Measurements from ENCODE around the gene TAS2R40.
A peak's percentile ranks its signal among the peaks of the same experiment; 100 is the strongest.

The TAS2R40 gene

DNA sequence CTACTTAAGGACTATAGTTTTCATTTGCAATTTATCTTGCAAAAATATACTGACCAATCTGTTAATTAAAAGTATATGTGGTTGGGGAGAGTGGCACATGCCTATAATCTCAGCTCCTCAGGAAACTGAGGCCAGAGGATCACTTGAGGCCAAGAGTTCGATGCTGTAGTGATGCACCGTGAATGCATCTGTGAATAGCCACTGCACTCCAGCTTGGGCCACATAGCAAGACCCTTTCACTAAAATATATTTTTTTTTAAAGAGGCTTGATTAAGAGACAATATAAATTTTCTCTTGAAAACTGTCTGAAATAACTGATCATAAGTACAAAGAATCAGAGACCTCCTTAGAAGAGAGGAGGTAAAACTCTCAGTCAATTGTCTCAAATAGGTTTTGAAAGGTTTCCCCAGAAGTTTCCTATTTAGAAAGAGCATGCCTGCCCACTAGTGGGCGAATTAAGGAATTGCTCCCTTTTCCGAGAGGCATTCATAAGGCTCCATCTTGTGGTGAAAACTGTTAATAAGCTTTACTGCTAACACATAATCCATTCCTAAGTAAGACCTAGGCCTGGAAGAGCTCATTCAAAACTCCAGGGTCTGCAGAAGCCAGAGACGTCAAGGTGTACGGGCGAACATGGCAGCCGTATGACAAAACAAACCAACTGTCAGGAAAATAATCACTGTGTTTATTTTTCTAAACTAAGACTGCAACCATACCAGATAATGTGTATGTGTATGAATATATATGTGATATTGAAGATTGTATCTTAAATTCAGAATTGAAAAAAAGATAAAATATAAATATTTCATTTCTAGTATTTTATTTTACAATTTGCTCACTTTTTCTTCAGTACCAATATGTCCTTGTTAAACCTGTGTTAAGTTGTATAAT lies 6.8 kb upstream of the TAS2R40 start:
- Mint-ChIP-seq H3K27ac (no peak overlapping the region), H3K9me3 (no peaks in the 10 kb centered on the region), H3K36me3 (no peaks in the 10 kb centered on the region), H3K4me3 (no peak overlapping the region), H3K4me1 (no peaks in the 10 kb centered on the region)
- ATAC-seq (peak; percentile 69), DNase-seq (ENCODE audit: low spot score in 2 of 2) (peak; percentile 36 to 69)

DNA sequence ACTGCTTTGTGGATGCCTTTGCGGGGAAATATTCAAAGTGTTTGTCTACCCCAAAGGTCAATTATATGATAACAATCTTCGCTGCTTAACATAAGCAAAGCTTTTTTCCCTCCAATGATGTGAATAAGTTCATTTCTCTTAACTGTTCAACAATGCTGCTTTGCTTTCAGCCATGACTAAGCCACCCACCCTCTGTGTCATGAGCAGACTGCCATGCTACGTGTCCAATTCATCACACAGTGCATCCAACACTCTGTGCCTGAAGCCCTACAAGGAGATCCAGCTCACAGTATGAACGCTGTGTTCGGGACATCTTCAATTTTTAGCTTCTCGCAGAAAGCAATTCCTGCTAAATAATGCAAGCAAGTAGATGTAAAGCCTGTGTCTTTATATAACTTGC lies 5.7 kb upstream of the TAS2R40 start:
- ATAC-seq (no peak), DNase-seq (ENCODE audit: low spot score in 2 of 2) (no peak)
- H3K36me3 Mint-ChIP-seq = no peaks in the 10 kb centered on the region
- no peak overlapping the region for H3K27ac Mint-ChIP-seq
- no peaks in the 10 kb centered on the region for H3K9me3 Mint-ChIP-seq
- H3K4me1 Mint-ChIP-seq = no peaks in the 10 kb centered on the region
- H3K4me3 Mint-ChIP-seq = no peak overlapping the region

DNA sequence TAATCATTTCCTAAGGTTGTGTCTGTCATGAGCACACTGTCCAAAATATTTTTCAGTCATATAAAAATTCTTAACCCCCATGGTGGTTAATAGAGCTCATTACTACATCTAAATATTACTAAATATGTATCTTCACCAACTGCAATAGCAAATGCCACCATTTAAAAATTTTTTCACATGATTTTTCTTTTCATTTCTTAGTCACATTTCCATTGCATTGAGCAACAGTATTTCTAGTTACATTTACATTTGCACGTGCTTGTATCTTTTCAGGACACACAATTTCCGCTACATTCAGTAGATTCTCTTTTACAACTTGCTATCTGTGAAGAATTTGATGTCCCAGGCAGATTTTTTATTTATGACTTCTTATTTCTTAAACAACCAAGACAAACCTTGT lies 5.2 kb upstream of the TAS2R40 start:
- H3K36me3 Mint-ChIP-seq = no peaks in the 10 kb centered on the region
- no peak for ATAC-seq
- no peaks in the 10 kb centered on the region for H3K4me1 Mint-ChIP-seq
- no peak overlapping the region for H3K27ac Mint-ChIP-seq
- no peak for DNase-seq (ENCODE audit: low spot score in 2 of 2)
- no peaks in the 10 kb centered on the region for H3K9me3 Mint-ChIP-seq
- no peak overlapping the region for H3K4me3 Mint-ChIP-seq

DNA sequence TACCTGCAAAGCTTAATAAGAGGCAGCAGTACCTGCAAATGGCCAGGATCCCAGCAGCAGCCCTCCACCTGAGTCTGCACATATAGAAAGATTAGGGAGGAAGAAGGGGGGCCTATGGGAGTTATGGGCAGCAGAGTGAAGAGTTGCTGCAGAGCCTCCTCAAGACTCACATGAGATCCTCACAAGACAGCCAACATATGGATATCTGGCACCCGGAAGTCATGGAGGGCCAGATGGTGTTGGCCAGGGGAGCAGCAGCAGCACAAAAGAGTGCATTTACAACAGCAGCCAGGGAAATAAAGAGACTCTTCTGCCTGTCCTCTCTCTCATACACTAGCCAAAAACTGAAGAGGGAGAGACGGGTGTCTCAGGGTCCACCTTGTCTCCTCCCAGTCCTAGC lies 4.0 kb upstream of the TAS2R40 start:
- DNase-seq (ENCODE audit: low spot score in 2 of 2) = no peak
- H3K36me3 Mint-ChIP-seq = no peaks in the 10 kb centered on the region
- no peak overlapping the region for H3K27ac Mint-ChIP-seq
- H3K4me3 Mint-ChIP-seq = no peak overlapping the region
- H3K9me3 Mint-ChIP-seq = no peaks in the 10 kb centered on the region
- ATAC-seq = no peak
- H3K4me1 Mint-ChIP-seq = no peaks in the 10 kb centered on the region

DNA sequence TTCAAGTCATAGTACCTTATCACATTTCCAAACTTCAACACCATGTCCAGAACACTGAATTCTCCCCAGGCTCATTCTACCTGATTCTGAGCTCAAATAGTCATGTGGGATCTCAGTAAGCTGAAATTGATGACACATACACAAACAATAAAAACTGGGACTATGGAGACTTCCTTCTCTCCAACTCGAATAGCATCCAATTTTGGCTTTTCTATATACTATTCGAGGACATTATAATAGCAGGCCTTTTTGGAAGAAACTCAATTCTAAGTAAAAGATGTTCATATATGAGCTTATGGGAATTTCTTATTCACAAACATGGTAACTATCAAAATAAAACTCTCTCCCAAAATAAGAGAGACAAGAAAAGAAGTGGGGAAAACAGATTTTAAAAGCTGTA lies 551 bp upstream of the TAS2R40 start:
- H3K4me1 Mint-ChIP-seq = no peaks in the 10 kb centered on the region
- H3K9me3 Mint-ChIP-seq = no peaks in the 10 kb centered on the region
- no peak for ATAC-seq
- no peaks in the 10 kb centered on the region for H3K36me3 Mint-ChIP-seq
- H3K4me3 Mint-ChIP-seq = no peak overlapping the region
- no peak for DNase-seq (ENCODE audit: low spot score in 2 of 2)
- no peak overlapping the region for H3K27ac Mint-ChIP-seq

DNA sequence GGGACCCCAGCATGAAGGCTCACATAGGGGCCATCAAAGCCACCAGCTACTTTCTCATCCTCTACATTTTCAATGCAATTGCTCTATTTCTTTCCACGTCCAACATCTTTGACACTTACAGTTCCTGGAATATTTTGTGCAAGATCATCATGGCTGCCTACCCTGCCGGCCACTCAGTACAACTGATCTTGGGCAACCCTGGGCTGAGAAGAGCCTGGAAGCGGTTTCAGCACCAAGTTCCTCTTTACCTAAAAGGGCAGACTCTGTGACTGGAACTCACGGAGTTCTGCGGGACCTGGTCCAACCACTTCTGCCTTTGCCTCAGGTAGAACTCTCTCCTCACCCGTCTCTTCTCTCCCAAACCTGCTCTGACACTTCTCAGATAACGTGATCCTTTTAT lies 945 bp downstream of the TAS2R40 start:
- no peak overlapping the region for H3K27ac Mint-ChIP-seq
- DNase-seq (ENCODE audit: low spot score in 2 of 2) (no peak), ATAC-seq (no peak)
- no peaks in the 10 kb centered on the region for H3K4me1 Mint-ChIP-seq
- H3K4me3 Mint-ChIP-seq = no peak overlapping the region
- no peaks in the 10 kb centered on the region for H3K9me3 Mint-ChIP-seq
- H3K36me3 Mint-ChIP-seq = no peaks in the 10 kb centered on the region

DNA sequence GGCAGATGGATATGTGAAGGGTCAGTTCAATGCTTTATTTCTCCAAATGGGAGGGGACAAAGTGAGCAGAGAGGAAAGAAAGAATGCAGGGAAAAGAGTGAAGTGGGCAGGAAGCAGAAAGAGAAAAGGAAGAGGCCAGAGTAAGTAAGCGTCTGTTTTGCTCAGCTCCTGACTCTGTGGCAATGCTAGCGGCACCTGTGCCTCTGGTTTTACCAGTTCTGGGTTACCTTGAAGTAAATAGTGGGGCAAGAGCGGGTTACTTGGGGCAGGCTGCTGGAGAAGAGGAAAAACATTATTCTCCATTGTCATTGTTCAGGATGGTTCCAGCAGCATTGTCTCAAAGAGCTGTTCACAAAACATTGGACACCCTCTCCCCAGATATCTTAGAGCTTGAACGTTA lies 1.9 kb downstream of the TAS2R40 start:
- H3K4me3 Mint-ChIP-seq = no peak overlapping the region
- ATAC-seq = no peak

DNA sequence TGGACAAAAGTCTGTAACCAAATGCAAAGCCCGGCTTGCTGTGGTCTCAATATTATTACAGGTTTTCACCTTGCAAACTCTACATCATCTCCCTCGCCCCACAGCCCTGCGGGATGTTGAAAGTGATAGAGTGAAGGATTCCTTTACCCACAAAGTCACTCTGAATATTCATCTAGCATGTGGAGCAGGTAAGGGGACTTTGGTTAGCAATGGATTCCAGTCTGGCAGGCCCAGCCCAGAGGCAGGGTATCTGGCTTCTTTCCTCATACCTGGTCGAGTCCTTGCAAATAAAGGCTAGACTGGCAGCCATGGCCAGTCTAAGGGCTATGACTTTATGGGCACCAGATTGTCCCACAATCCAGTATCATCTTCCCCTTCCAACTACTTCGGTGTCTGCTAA lies 3.2 kb downstream of the TAS2R40 start:
- ATAC-seq (no peak), DNase-seq (ENCODE audit: low spot score in 2 of 2) (no peak)
- Mint-ChIP-seq H3K9me3 (no peaks in the 10 kb centered on the region), H3K4me1 (no peaks in the 10 kb centered on the region), H3K27ac (no peak overlapping the region), H3K36me3 (no peaks in the 10 kb centered on the region), H3K4me3 (no peak overlapping the region)

More for the DNA sequence above, 1.9 kb downstream of the TAS2R40 start:
- no peak overlapping the region for H3K27ac Mint-ChIP-seq
- no peaks in the 10 kb centered on the region for H3K36me3 Mint-ChIP-seq
- H3K4me1 Mint-ChIP-seq = no peaks in the 10 kb centered on the region
- no peaks in the 10 kb centered on the region for H3K9me3 Mint-ChIP-seq
- no peak for DNase-seq (ENCODE audit: low spot score in 2 of 2)

DNA sequence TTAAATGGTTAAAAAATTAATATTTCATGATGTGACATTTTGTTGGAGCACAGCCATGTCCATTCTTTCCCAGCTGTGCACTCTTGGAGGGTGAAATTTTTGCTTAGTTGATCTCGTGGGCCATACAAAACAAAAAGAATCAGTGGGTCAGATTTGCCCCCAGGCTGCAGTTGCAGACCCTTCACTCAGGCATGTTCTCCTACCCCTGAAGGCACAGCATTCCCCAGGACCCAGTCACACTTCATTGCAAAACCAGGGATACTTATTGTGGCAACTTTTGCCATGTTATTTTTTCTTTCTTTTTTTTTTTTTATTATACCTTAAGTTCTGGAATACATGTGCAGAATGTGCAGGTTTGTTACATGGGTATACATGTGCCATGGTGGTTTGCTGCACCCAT lies 6.0 kb downstream of the TAS2R40 start:
- Mint-ChIP-seq H3K4me1 (no peaks in the 10 kb centered on the region), H3K27ac (no peak overlapping the region), H3K9me3 (no peaks in the 10 kb centered on the region), H3K4me3 (no peak overlapping the region), H3K36me3 (no peaks in the 10 kb centered on the region)
- ATAC-seq (no peak), DNase-seq (ENCODE audit: low spot score in 2 of 2) (no peak)

DNA sequence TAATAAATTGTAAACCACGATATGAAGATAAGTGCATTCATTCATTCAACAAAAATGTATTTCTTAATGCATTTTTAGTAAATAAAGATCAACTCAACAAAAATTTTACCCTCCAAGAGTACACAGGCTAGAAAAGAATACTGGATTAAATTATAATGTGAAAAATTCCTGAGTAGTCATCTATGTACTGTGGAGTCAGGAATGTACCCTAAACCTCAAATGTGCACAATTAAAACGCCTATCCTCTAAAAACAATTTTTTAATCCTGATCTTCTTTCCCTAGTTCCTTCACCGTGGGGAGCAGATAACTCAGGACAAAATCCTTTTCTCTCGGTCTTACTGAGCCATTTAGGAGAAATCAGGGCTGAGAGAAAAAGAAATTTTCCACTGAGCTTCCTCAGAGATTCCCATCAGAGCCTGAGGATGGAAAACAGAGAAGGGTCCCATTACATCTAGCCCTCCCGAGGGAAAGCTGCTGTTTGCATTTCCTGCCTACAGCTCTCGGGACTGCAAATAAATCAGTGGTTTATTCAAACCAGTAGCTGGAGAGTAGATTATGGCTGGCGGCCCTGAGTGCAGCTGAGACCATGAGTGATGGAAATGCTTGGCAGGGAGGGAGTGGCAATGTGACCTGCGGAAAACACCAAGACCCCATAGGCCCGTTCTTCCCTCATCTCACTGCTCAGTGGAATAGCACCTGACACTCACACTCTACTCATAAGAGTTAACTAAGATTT lies 7.4 kb downstream of the TAS2R40 start:
- Mint-ChIP-seq H3K27ac (no peak overlapping the region), H3K36me3 (no peaks in the 10 kb centered on the region), H3K4me1 (no peaks in the 10 kb centered on the region), H3K4me3 (no peak overlapping the region), H3K9me3 (no peaks in the 10 kb centered on the region)
- ATAC-seq = no peak
- DNase-seq (ENCODE audit: low spot score in 2 of 2) = no peak

DNA sequence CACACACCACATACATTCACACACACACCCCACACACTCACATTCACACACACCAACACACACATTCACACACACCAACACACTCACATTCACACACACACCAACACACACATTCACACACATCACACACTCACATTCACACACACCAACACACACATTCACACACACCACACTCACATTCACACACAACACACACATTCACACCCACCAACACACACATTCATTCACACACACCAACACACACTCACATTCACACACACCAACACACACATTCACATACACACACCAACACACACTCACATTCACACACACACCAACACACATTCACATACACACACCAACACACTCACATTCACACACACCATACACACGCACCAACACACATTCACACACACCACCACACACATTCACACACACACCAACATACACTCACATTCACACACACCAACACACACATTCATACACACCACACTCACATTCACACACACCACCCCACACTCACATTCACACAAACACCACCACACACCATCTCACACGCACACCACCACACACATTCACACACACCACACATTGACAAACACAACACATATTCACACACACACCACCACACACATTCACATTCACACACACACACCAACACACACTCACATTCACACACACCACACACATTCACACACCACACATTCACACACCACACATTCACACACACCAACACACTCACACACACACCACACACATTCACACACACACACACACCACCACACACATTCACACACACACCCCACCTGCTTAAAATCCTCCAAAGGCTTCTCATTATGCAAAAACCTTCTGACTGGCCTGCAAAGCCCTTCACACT lies 9.0 kb downstream of the TAS2R40 start:
- H3K4me3 Mint-ChIP-seq = no peak overlapping the region
- H3K4me1 Mint-ChIP-seq = no peaks in the 10 kb centered on the region
- ATAC-seq (no peak), DNase-seq (ENCODE audit: low spot score in 2 of 2) (no peak)
- H3K36me3 Mint-ChIP-seq = no peaks in the 10 kb centered on the region
- peaks cover 6% of the 10 kb centered on the region for H3K9me3 Mint-ChIP-seq
- no peak overlapping the region for H3K27ac Mint-ChIP-seq

DNA sequence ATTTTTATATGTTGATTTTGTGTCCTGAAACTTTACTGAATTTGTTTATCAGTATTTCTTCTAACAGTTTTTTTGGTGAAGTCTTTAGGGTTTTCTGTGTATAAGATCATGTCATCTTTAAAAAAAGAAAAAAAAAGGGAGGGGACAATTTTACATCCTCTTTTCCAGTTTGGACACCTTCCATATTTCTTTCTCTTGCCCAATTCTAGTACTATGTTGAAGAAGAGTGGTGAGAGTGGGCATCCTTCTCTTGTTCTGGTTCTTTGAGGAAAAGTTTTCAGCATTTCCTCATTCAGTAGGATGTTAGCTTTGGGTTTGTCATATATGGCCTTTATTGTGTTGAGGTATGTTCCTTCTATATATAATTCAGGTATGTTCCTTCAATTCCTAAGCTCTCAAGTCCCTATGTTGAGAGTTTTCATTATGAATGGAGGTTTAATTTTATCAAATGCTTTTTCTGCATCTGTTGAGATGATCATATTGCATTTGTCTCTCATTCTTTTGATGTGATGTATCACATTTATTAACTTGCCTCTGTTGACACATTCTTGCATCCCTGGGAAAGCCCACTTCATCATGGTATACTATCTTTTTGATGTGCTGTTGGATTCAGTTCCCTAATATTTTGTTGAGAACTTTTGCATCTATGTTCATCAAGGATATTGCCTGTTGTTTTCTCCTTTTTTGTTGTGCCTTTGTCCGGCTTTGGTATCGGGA lies 12.1 kb downstream of the TAS2R40 start:
- Mint-ChIP-seq H3K4me3 (no peak overlapping the region), H3K4me1 (no peaks in the 10 kb centered on the region), H3K27ac (no peak overlapping the region), H3K36me3 (no peaks in the 10 kb centered on the region), H3K9me3 (peaks cover 20% of the 10 kb centered on the region)
- no peak for DNase-seq (ENCODE audit: low spot score in 2 of 2)
- ATAC-seq = no peak

DNA sequence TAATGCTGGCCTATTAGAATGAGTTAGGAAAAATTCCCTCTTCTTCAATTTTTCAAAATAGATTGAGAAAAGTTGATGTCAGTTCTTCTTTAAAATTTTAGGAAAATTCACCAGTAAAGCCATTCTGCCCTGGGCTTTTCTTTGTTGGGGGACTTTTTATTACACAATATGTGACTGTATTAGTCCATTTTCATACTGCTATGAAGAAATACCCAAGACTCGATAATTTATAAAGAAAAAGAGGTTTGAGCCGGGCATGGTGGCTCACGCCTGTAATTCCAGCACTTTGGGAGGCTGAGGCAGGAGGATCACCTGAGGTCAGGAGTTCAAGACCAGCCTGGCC lies 12.7 kb downstream of the TAS2R40 start:
- Mint-ChIP-seq H3K27ac (no peak overlapping the region), H3K4me1 (no peaks in the 10 kb centered on the region)
- ATAC-seq = no peak

DNA sequence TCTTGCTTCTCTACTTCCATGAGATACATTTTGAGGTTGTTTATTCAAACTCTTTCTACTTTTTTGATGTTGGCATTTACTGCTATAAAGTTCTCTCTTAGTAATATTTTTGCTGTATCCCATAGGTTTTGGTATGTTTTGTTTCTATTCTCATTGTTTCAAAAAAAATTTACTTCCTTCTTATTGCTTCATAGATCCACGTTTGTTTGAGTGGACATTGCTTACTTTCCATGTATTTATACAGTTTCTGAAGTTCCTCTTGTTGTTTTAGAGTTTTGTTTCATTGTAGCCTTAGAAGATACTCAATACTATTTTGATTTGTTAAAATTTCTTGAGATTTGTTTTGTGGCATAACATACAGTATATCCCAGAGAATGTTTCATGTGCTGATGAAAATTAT lies 13.7 kb downstream of the TAS2R40 start:
- H3K4me1 Mint-ChIP-seq = no peaks in the 10 kb centered on the region
- H3K9me3 Mint-ChIP-seq = peaks cover 20% of the 10 kb centered on the region
- no peaks in the 10 kb centered on the region for H3K36me3 Mint-ChIP-seq
- DNase-seq (ENCODE audit: low spot score in 2 of 2) (no peak), ATAC-seq (no peak)
- no peak overlapping the region for H3K27ac Mint-ChIP-seq
- no peak overlapping the region for H3K4me3 Mint-ChIP-seq

More for the DNA sequence above, 12.7 kb downstream of the TAS2R40 start:
- peaks cover 20% of the 10 kb centered on the region for H3K9me3 Mint-ChIP-seq
- DNase-seq (ENCODE audit: low spot score in 2 of 2) = no peak
- no peak overlapping the region for H3K4me3 Mint-ChIP-seq
- no peaks in the 10 kb centered on the region for H3K36me3 Mint-ChIP-seq

DNA sequence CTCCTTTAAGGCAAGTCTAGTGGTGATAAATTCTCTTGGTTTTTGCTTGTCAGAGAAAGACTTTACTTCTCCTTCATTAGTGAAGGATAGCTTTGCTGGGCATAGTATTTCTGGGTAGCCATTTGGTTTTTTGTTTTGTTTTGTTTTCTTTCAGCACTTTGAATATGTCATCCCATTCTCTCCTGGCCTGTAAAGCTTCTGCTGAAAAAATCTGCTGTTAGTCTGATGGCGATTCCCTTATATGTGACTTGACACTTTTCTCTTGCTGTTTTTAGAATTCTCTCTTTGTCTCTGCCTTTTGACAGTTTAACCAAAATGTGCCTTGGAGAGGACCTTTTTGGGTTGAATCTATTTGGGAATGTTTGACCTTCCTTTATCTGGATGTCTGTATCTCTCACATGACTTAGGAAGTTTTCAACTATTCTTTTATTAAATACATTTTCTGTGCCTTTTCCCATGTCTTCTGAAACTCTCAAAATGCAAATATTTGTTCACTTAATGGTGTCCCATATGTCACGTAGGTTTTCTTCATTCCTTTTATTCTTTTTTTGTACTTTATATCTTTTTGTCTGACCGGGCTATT lies 14.7 kb downstream of the TAS2R40 start:
- H3K9me3 Mint-ChIP-seq = peaks cover 20% of the 10 kb centered on the region
- DNase-seq (ENCODE audit: low spot score in 2 of 2) (no peak), ATAC-seq (no peak)
- H3K36me3 Mint-ChIP-seq = no peaks in the 10 kb centered on the region
- no peak overlapping the region for H3K27ac Mint-ChIP-seq
- H3K4me1 Mint-ChIP-seq = no peaks in the 10 kb centered on the region
- no peak overlapping the region for H3K4me3 Mint-ChIP-seq
